ENCODE results near the gene EPHB2.
A peak's percentile ranks its signal among the peaks of the same experiment; 100 is the strongest.
"Not testable (repeated sequence)": the region's sequence is repeated elsewhere in the genome, so short reads cannot be mapped to it uniquely, and the experiment has no call there.

EPHB2 gene

GRCh38 chr1:22839806-22840205 is 129.2 kb downstream of the EPHB2 start:
- no peak for DNase-seq

GRCh38 chr1:22841142-22841541 is 130.5 kb downstream of the EPHB2 start:
- DNase-seq, result no peak

DNA sequence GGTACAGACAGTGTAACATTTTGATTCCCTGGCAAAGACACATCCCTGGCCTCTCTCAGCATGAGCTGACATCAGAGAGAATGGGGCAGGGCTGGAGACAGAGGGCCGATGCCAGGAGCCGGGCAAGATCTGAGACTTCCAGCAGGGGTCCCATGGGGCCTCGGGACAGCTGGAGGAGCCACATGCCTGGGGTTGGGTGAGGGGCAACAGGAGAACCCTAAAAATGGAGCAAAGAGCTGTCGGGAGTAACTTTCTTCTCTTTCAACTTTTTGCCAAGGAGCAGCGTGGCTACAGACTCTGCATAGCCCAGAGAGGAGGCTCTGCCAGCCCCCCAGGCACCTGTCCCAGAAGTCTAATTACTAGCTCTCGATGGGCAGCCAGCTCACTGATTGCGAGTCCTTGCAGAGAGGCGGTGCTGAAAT is 131.2 kb downstream of the EPHB2 start:
- DNase-seq, result peak in 5 of 14 donors; percentile 18 to 51 (median 42)

- DNase-seq, result not testable (repeated sequence)
Measured at GRCh38 chr1:22843441-22844183, 133.0 kb downstream of the EPHB2 start.

- DNase-seq, result no peak
Measured at GRCh38 chr1:22844621-22845020, 134.0 kb downstream of the EPHB2 start.

- DNase-seq, result no peak
Measured at GRCh38 chr1:22845398-22845935, 134.8 kb downstream of the EPHB2 start.

DNA sequence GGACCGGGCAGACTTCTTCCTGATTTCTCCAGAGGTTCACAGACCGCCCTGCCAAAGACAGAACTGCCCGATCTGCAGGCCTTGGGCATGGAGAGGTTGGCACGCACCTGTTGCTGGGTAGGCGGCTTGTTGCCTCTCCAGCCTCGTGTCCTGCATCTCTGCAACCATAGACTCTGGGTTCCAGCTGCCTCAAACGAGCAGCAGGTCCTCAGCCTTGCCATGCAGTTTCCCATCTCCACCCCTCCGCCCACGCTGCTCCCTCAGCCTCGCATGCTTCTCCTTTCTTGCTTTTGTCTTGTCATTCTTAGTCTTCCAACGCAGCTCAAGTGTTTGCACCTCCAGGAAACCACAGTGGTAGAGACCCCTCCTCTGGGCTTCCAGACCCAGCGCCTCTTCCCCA is 135.8 kb downstream of the EPHB2 start:
- no peak for DNase-seq

DNA sequence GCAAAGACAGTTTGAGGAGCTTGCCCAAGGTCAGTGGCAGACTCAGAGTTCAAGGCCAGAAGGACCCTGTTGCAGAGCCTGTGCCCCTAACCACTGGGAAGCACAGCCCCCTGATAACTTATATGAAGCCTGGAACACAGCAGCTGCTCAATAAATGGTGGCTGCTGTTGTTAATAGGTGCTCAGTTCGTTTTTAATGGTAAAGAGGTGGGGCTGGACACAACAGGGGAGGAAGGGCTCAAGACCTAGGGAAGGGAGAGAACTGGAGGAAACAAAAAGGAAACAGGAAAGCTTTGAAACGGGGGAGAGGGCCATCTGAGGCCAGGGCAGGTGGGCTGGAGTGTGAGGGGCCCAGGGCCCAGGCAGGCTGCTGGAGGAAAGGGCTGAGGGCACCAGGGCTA is 136.6 kb downstream of the EPHB2 start:
- DNase-seq, result no peak

- DNase-seq, result no peak
Measured at GRCh38 chr1:22847709-22848108, 137.1 kb downstream of the EPHB2 start.

GRCh38 chr1:22848405-22848804 is 137.8 kb downstream of the EPHB2 start:
- DNase-seq, result no peak

DNA sequence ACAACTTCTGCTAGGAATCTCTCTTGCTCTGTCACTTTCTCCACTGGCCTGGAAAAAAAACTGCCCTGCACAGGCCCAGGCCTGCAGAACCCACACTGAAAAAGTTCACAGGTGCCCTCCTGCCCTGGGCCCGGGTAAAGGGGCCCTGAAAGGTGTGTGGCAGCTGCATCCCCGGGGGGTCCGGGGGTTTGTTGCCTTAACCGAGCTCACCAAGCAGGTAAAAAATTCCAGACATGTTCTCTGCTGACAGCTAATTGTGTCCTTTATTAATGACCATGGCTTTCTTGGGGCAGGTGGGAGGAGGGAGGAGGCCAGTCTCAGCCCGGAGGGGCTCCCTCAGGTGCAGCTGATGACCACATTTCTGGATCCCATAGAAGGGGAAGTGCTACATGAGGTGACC is 139.1 kb downstream of the EPHB2 start:
- DNase-seq, result no peak

DNA sequence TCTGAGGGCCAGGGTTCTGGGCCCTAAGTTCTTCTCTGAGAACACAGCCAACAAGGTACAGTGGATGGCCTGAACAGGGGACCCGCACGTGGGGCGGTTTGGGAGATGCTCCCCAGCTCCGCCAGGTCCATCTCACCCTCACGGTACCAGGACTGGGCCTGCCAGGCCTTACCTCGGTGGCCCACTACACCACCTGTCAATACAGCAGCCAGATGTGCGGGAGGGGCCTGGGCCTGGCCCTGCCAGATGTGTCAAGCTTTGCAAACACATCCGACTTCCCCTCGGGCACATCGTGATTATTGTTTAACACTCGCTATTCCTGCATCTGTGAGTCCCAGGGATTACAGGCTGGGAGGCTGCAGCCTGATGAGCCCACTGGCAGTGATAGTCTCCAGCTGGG is 139.6 kb downstream of the EPHB2 start:
- no peak for DNase-seq

DNA sequence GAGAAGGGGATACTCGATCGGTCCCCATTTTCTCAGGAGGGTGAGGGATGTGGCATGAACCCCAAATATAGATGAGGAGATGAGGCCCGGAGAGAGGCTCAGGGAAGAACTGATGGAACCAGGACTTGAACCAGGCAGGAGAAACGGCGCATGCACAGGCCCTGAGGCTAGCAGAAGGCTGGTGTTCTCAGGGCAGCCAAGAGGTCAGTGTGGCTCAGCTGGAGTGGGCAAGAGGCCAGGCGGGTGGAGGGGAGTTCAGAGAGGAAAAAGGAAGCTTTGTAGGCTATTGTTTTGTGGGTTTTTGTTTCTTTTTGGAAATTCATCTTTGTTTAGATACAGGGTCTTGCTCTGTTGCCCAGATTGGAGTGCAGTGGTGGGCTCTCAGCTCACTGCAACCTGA is 140.0 kb downstream of the EPHB2 start:
- peak in 12 of 14 donors; percentile 3 to 76 (median 46) for DNase-seq

DNA sequence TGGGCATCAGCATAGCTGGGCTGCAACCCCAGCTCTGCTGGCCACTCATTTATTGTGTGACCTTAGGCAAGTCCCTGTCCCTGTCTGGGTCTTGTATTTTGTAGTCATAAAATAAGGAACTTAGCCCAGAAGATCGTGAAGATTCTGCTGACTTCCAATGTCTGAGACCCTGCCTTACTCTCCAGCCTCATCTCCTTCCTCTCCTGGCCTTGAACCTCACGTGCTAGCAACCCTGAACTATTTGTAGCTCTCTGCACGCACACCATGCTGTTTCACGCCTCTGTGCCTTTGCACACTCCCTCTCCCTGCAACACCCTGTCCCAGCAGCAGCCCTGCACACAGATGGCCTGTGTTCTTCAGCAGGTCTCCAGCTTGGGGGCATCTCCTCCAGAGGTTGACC is 140.9 kb downstream of the EPHB2 start:
- DNase-seq, result peak in 1 of 14 donors; percentile 20

DNA sequence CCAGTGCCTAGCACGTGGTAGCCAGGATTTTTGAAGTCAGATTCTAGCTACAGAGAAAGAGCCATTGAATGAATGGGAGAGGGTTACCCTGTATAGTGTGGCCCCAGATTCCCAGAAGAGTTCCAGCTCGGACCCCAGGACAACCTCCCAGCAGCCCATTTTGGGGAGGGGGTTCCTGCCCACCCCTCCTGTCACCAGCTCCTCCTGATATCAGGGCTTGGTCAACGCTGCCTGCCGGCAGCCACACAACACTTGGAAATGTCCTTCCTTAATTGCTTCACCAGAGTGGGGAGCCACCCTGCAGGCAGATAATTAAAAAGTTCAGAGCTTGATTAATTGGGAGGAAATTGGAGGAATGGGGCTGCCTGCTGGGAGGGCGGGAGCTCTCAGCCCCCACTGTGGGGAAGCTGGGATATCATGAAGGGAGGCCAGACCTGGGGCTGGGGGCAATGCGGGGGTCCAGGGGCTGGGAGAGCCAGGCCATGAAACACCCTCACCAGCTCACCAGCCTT is 141.6 kb downstream of the EPHB2 start:
- no peak for DNase-seq

GRCh38 chr1:22853651-22854185 is 143.1 kb downstream of the EPHB2 start:
- no peak for DNase-seq

DNA sequence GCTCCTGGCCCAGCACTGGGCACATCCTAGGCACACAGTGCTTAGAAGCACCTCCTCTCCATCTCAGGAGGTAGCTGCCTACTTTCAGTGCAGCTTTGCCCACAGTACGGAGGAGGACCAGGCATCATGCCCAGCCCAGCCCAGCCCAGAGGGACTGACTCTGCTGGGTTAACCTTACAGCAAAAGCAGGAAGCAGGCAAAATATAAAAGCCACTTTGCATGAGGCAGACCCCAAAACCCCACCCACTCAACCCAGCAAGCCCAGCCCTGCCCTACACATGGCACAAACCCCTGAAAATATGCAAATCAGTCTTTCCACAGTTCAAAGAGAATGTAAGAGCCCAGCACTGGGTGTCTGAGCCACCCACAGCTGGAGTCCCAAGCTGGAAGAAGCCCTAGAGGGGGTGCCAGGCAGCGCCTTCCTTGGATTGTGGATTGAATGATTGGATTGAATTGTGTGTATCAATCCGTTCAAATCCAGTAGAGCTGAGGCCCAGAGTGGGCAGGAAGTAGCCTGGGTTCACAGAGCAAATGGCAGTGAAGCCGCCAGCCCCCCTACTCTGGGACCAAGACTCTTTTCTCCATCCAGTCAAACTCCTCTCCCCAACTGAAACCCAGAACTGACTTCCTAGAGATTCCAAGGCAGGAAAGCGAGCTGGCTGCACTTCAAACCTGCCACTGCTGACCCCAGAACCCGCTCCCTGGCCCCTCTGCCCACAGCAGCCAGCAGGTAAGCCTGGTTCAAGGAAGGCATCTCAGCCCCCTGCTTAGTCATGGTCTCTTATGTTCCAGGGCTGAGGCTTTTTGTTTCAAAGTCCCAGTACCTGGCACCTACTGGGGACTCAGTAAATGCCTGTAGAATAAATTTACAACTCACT is 144.3 kb downstream of the EPHB2 start:
- DNase-seq, result no peak

DNA sequence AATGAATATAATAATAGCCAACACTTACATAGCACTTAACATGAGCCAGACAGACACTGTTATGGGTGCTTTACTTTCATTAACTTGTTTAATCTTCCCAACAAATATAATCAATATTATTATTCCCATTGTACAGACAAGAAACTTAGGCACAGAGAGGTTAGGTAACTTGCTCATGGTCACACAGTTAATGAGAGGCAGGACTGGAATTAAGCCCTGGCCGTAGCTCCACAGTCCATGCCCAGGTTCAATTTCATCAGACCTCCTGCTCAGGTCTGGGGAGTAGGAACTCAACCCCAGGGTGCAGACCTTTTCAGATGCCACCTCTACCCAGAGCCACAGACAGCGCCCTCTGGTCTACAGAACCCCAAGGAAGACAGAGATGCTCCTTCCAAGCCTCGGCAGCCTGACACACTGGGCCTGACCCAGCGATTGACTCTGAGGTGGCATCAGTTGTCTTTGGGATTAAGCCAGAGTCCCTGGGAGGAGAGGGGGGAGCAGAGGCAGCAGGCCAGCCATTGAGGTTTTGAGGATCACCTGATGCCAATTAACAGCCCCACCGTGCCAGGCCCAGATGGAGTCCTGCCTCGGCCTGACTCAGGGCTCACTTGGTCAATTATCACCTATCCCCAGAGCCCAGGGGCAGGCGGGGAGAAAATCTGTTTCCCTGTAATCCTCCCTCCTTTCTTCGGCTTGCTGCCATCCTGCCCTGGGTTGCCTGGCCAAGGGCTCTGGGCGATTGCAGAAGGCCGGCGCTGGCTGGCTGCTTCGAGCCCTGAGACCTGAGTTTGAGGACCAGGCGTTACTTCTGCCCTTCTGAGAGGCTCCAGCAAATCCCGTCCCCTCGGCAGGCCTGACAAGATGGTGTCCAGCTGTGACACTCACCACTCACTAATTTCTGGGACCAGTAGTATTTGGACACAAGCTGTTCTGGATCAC is 145.3 kb downstream of the EPHB2 start:
- peak in 11 of 14 donors; percentile 8 to 89 (median 32) for DNase-seq

DNA sequence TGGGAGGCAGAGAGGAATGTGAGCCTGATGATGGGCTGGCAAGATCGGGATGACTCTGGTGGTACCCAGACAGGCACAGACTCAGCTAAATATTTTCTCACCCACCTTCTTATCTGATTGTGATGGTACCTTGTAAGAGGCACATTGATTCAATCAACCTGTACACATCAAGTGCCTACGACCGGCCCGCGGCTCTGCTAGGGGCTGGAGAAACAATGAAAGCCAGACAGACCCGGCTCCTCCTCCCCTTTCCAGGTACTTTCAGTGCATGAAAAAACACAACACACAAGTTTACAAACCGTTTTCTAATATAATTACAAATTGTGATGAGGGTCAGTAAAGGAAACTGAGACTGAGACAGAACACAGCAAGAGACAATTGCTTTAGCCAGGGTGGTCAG is 147.0 kb downstream of the EPHB2 start:
- no peak for DNase-seq

GRCh38 chr1:22860414-22860800 is 149.8 kb downstream of the EPHB2 start:
- DNase-seq, result no peak

GRCh38 chr1:22860883-22861385 is 150.3 kb downstream of the EPHB2 start:
- no peak for DNase-seq
